LNCAP (cell line): ENCODE data around the gene FRRS1.
A peak's percentile ranks its signal among the peaks of the same experiment; 100 is the strongest.

Experiments used
- CTCF ChIP-seq: fragments of 450-650 bp; IDR thresholded peaks from 2 replicates; pipeline ENCODE4 v1.5.1; 2017; ENCODE audit warnings: mild to moderate bottlenecking

FRRS1 gene

GRCh38 chr1:99766378-99766800 lies at the start of gene FRRS1:
Gene FRRS1, minus strand, starts transcription at chr1:99766635. Its CDS starts 17,867 bp downstream, at chr1:99748768.
- no peak for TF ChIP-seq CTCF

- no peak for TF ChIP-seq CTCF
These were observed 48.0 kb upstream of the FRRS1 start for GRCh38 chr1:99814373-99814900.

GRCh38 chr1:99811747-99812146 lies 45.3 kb upstream of the FRRS1 start:
- TF ChIP-seq CTCF = no peak

- TF ChIP-seq CTCF = no peak
These were observed 44.6 kb upstream of the FRRS1 start for GRCh38 chr1:99811075-99811474.

GRCh38 chr1:99808391-99809115 lies 42.1 kb upstream of the FRRS1 start:
- peak; percentile 65 for TF ChIP-seq CTCF

GRCh38 chr1:99806882-99807281 lies 40.4 kb upstream of the FRRS1 start:
- no peak for TF ChIP-seq CTCF

- no peak for TF ChIP-seq CTCF
These were observed 35.1 kb upstream of the FRRS1 start for GRCh38 chr1:99801584-99801983.
